Measurements from ENCODE around the gene ERLEC1.

GRCh38 chr2:53765767-53766166, 21.1 kb upstream of the ERLEC1 start:
- TF ChIP-seq ESRRG (CRISPR knock-in tag; IDR thresholded peaks at IDR 0.05), result no peak
- TF ChIP-seq GLIS3 (CRISPR knock-in tag; IDR thresholded peaks at IDR 0.05), result no peak
